Esophagus squamous epithelium (tissue), 5 donors: Measurements from ENCODE around the gene DDX39B. TPM values are rescaled to one million over a fixed set of nuclear protein-coding genes. Genes with fewer than 3 reads are reported as not detected.

Experiments used
- DNase-seq: peaks from one replicate; lab custom pipeline; 2025; lab: John Stamatoyannopoulos, UW
- H3K27ac ChIP-seq, 4 donors: fragments of 200-600 bp; sonication (generic); one replicate each; pipeline ENCODE4 v1.5.1; 2016 to 2019; ENCODE audit warnings: mild to moderate bottlenecking in 1 of 4
- H3K27me3 ChIP-seq, 4 donors: fragments of 200-600 bp; sonication (generic); 1 replicate in 3 of 4; 2 replicates in 1 of 4; pipeline versions ENCODE4 v1.5.1 to v1.6.0; 2017 to 2021; ENCODE audit warnings: antibody characterized with exemption in 1 of 4
- H3K36me3 ChIP-seq, 3 donors: fragments of 200-600 bp; sonication (generic); one replicate each; pipeline ENCODE4 v1.5.1; 2016 to 2019
- H3K4me1 ChIP-seq, 3 donors: fragments of 200-600 bp; sonication (generic); one replicate each; pipeline ENCODE4 v1.5.1; 2017 to 2019
- H3K4me3 ChIP-seq, 4 donors: fragments of 200-600 bp; sonication (generic); 1 replicate in 3 of 4; 2 replicates in 1 of 4; pipeline ENCODE4 v1.5.1; 2016 to 2019; ENCODE audit warnings: mild to moderate bottlenecking in 2 of 4, moderate library complexity in 1 of 4
- H3K9me3 ChIP-seq, 3 donors: fragments of 200-600 bp; sonication (generic); one replicate each; pipeline ENCODE4 v1.5.1; 2016 to 2019
- POLR2A ChIP-seq, 4 donors: fragments of 450-650 bp; IDR thresholded peaks; one replicate each; pipeline ENCODE4 v1.6.1; 2017; ENCODE audit warnings: antibody characterized with exemption in 4 of 4, mild to moderate bottlenecking in 4 of 4, moderate library complexity in 3 of 4
- WGBS, 2 donors: methylation state at CpG; one replicate each; pipeline ENCODE4 v1.1.5; 2018; 5-methylcytosine and 5-hydroxymethylcytosine counted together
- intact Hi-C: fragments of 100-400 bp; cut with DNase I; formaldehyde crosslinking; loops from one replicate; pipeline ENCODE4 v1.15.0; 2022
- total RNA-seq, 4 donors: library from RNA; depleted of rRNA; stranded (reverse); fragments of >200 nt; gene quantifications; one replicate each; pipeline ENCODE4 v1.1.0, GENCODE V29; 2016
- TF ChIP-seq, protein P1 (sequence below), 6 experiments: fragments of 450-650 bp in 4 of 6; fragments of 200-600 bp in 2 of 6; sonication (generic) in 2 of 6; IDR thresholded peaks; one replicate each; pipeline ENCODE4 v1.5.1; 2016 to 2019; ENCODE audit warnings: antibody characterized with exemption in 6 of 6, mild to moderate bottlenecking in 4 of 6, moderate library complexity in 4 of 6
- donor health status: DM: yes; HTN: yes; CAD: no.

DDX39B gene
- total RNA-seq, 4 donors from 2014 or later: 173 to 320 (median 259) TPM

- H3K27ac ChIP-seq: peak overlapping the region in 3 of 4 donors; percentile 8 to 63 (median 58)
- H3K9me3 ChIP-seq: no peaks in the 10 kb centered on the region
- intact Hi-C loops: no loop called here
- H3K27me3 ChIP-seq: no peaks in the 10 kb centered on the region
- peaks cover 5 to 50% (median 17%) of the 10 kb centered on the region in 3 donors for H3K4me1 ChIP-seq
- H3K4me3 ChIP-seq: no peak overlapping the region
- H3K36me3 ChIP-seq: peaks cover 11 to 55% (median 14%) of the 10 kb centered on the region in 3 donors
- no peak for TF ChIP-seq POLR2A (IDR thresholded peaks at IDR 0.05)
- TF ChIP-seq, protein P1, sequence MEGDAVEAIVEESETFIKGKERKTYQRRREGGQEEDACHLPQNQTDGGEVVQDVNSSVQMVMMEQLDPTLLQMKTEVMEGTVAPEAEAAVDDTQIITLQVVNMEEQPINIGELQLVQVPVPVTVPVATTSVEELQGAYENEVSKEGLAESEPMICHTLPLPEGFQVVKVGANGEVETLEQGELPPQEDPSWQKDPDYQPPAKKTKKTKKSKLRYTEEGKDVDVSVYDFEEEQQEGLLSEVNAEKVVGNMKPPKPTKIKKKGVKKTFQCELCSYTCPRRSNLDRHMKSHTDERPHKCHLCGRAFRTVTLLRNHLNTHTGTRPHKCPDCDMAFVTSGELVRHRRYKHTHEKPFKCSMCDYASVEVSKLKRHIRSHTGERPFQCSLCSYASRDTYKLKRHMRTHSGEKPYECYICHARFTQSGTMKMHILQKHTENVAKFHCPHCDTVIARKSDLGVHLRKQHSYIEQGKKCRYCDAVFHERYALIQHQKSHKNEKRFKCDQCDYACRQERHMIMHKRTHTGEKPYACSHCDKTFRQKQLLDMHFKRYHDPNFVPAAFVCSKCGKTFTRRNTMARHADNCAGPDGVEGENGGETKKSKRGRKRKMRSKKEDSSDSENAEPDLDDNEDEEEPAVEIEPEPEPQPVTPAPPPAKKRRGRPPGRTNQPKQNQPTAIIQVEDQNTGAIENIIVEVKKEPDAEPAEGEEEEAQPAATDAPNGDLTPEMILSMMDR (IDR thresholded peaks at IDR 0.05): no peak
- DNase-seq: no peak
Measured at GRCh38 chr6:31560697-31561058, 18.9 kb upstream of the DDX39B start.

- Histone ChIP-seq H3K36me3 (peaks cover 11 to 56% (median 14%) of the 10 kb centered on the region in 3 donors), H3K27ac (peak overlapping the region; percentile 9 to 63 (median 52)), H3K4me1 (peaks cover 5 to 50% (median 17%) of the 10 kb centered on the region in 3 donors), H3K27me3 (no peaks in the 10 kb centered on the region), H3K4me3 (peak overlapping the region in 1 of 4 donors; percentile 8), H3K9me3 (no peaks in the 10 kb centered on the region)
- no peak for DNase-seq
- 37 to 74% methylated on average over 7 of the region's 7 CpGs for WGBS, 2 donors
- intact Hi-C loops: loop anchor here (5.0 kb wide), 1 partner anchor 32 kb away; the partner anchor contains the start of gene NCR3
- TF ChIP-seq, protein P1 (IDR thresholded peaks at IDR 0.05): no peak
- TF ChIP-seq POLR2A (IDR thresholded peaks at IDR 0.05): no peak
Measured at GRCh38 chr6:31559958-31560696, 18.3 kb upstream of the DDX39B start.

DNA sequence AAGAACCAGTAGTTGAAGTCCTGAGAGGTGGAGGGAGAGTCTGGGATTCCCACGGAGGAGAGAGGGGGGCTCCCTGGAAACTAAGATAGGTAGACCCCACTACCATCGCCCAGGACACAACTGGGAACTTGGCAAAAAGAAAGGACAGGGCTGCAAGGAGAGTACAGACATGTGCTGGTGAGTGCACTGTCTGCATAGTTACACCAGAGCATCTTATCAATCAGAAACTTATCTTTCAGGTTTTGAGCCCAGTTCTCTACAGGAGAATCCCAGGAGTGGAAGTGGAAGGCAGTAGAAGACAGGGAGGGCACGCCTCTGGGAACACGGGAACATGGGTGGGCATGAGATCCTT lies 17.8 kb upstream of the DDX39B start:
- Histone ChIP-seq H3K27ac (peak overlapping the region in 3 of 4 donors; percentile 45 to 63 (median 58)), H3K36me3 (peaks cover 11 to 62% (median 14%) of the 10 kb centered on the region in 3 donors)

DNA sequence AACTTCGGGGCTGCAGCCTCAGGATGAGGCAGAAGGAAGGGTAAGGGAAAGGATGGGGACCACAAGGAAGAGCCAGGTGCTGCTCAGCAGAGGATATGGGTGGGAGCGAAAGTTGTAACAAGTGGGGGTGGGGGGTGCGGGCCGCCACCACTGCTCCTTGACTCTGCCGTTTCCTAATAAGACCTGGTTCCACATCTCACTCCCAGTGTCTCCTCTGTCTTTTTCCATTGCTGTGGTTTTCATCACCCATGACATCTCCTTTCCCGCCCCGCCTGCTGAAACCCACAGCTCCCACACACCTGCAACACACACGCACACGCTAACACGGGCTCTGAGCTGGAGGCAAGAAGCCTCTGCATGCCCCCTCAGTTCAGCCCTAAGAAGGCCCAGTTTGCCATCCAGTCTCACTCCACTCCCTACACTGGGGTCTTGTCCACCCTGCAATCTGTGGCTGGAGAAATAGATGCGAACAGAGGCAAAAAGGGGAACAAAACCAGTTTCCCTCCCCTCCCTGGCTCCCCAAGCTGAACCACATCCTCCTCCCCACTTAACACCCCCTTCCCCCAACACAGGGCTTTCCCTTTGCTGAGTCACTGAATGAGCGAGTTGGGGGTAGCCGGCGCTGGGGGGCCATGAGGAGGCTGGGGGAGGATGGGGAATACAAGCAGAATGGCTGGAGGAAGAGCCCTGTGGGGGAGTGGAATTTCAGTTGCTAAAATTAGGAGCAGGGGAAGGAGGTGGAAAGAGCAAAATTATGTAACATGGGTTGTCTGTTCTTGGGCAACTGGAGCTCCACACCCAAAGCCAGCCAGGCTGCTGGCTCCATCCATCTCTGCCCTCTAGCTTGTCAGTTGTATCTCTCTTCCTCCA lies 17.1 kb upstream of the DDX39B start:
- H3K27me3 ChIP-seq: no peaks in the 10 kb centered on the region
- H3K4me1 ChIP-seq: peaks cover 5 to 50% (median 17%) of the 10 kb centered on the region in 3 donors
- no peak for DNase-seq
- 77 to 88% methylated on average over 3 to 8 of the region's 14 CpGs for WGBS, 2 donors
- TF ChIP-seq, protein P1 (IDR thresholded peaks at IDR 0.05): no peak
- no peak for TF ChIP-seq POLR2A (IDR thresholded peaks at IDR 0.05)
- intact Hi-C loops: loop anchor here (5.0 kb wide), 1 partner anchor 33 kb away; the partner anchor contains the start of gene NCR3
- peaks cover 11 to 69% (median 14%) of the 10 kb centered on the region in 3 donors for H3K36me3 ChIP-seq
- H3K9me3 ChIP-seq: no peaks in the 10 kb centered on the region
- H3K4me3 ChIP-seq: no peak overlapping the region
- peak overlapping the region; percentile 45 to 63 (median 52) for H3K27ac ChIP-seq

More for the DNA sequence above, 17.8 kb upstream of the DDX39B start:
- Histone ChIP-seq H3K27me3 (no peaks in the 10 kb centered on the region), H3K9me3 (no peaks in the 10 kb centered on the region), H3K4me3 (peak overlapping the region in 1 of 4 donors; percentile 8), H3K4me1 (peaks cover 5 to 50% (median 17%) of the 10 kb centered on the region in 3 donors)
- no peak for DNase-seq
- 64 to 68% methylated on average over 4 of the region's 4 CpGs for WGBS, 2 donors
- TF ChIP-seq, protein P1 (IDR thresholded peaks at IDR 0.05): no peak
- no peak for TF ChIP-seq POLR2A (IDR thresholded peaks at IDR 0.05)
- intact Hi-C loops: loop anchor here (5.0 kb wide), 1 partner anchor 33 kb away; the partner anchor contains the start of gene NCR3
